Stimulated activated CD8-positive, alpha-beta memory T cell treated with anti-CD3 and anti-CD28 coated beads, Interleukin-4, amount 100 ng/mL, for 24 hours (primary cell): ENCODE data around the gene BICRAL.
"Not testable (repeated sequence)": the region's sequence is repeated elsewhere in the genome, so short reads cannot be mapped to it uniquely, and the experiment has no call there.

ENCODE experiments used
- DNase-seq: peaks from one replicate; pipeline ENCODE4 v3.0.0-alpha.2; 2020; ENCODE audit warnings: low read depth

Gene BICRAL

DNA sequence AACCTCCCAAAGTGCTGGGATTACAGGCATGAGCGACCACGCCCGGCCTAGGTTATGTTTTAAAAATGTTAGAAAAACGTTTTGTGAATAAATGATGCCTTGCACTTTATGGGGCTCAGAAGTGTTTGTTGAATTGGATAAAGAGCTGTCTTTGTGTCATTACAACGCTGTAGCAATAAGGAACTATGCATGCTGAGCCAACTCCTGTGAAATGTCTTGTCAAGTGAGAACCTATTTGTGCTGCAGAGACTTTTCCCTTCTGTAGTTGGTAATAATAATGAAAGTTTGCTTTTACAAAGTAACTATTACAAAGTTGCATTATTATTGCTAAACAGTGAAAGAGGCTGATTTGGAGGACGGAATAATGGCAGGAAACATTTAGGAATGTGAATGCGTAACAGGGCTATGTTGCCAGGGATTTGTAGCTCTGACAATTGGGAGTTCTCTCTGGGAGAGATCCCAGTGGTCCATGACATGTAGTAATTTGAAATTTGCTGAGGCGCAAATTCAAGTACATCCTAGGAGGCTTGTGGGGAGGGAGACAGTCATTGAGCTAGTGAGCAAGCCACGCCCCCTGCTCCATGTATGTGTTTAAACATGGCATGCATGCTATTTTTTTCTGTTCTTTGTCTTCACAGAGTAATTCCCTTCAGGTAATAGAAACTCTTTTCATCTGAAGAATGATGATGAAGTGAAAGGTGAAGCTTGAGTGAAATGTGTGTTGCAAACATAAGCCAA, 16.8 kb upstream of the BICRAL start:
- DNase-seq = no peak

DNA sequence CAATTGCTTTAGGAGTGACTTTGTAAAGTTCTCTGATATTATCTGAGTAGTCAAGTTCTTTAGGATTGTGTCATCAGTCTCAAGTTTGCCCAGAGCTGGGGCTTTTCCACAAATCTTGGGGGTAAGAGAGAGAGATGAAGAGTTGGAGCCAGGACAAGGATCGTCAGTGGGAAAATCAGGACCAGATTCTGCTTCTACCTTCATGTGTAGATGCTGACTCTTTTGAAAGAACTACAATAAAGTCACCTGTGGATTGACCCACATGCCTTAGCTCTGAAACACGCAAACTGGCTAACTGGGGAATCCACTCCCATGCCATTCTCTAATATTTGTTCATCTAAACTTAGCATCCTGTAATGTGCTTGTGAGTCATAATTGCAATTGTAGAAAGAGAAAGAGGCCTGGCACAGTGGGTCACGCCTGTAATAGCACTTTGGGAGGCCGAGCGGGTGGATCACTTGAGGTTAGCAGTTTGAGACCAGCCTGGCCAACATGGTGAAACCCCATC, 15.6 kb upstream of the BICRAL start:
- no peak for DNase-seq

DNA sequence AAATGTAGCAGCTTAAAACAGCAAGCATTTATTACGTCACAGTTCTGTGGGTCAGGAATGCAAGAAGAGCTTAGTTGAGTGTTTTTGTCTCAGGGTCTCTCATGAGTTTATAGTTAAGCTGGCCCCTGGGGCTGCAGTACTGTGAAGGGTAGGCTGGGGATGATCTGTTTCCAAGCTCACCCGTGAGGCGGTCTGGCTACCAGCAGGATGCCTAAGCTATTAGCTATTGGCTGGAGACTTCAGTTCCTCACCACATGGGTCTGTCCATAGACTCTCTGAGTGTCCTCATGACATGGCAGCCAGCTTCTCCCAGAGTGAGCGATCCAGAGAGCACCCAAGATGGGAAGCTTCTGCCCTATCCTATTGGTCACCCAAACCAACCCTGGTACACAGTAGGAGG, 12.8 kb upstream of the BICRAL start:
- no peak for DNase-seq

DNA sequence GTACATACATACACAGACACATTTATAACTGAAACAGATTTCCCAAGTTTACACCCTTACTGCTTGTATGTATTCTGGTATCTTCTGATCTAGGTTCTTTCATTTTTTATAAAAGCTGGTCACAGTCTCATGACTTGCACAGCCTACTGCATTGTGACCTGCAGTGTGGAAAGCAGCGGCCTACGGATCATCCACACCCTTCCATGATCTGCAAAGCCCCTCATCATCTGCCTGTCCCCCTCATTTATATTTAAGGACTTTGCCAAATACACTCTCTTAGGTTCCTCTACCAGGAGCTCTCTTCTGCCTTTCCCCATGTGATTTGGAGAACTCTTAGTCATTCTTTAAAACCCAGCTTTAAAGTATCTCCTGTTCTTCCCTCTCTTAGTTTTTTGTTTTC, 12.0 kb upstream of the BICRAL start:
- no peak for DNase-seq

DNA sequence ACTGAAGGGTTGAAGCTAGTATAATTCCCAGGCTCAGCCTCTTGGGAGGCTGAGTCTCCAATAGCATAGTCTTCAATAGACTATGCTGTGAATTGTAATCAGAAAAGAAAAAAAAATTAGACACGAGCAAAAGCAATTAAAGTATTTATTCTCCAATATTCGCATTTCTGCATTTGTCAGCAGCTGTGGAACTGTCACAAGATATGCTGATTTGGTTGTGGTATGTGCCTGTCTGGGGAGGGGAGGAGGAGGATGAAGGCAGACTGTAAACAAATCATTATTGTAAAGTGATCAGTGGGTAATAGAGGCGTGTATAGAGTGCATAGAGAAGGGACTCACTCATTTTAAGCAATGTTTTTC, 10.1 kb upstream of the BICRAL start:
- no peak for DNase-seq

DNA sequence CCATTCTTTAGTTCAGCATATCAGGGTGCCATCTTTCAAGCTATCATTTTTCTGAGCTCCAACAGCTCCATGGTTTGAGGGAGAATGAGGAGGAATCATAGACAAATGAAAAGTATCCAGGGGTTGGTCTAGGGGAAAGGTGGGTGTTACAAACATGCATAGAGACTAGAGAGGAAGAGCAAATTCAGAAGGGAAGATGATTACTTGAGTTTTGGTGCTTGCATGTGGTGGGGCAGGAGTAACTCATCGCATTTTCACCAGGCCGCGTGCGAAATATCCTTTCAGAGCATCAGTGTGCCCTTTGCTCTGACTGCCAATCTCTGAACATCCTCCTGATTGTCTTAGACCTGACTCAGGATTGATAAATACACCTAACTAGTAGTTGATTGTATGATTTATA, 7.7 kb upstream of the BICRAL start:
- no peak for DNase-seq

DNA sequence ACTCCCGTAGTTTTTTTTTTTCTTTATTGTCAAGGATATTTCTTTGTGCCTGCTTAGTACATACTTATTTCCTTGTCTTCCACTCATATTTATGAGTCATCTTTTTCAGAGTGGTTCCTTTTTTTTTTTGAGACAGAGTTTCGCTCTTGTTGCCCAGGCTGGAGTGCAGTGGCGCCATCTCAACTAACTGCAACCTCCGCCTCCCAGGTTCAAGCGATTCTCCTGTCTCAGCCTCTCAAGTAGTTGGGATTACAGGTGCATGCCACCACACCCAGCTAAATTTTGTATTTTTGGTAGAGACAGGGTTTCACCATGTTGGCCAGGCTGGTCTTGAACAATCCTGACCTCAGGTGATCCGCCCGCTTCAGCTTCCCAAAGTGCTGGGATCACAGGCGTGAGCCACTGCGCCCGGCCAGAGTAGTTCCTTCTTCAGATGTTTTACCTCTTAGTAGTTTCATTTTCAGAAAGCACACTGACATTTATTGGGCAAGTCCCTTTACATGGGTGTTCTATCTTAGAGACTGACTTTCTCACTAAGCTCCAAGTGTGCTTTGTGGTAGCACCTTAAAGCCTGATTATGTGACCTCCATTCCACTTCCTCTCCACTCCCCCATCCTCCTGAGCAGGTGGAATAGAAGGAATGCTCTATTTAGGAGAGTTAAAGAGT, 6.9 kb upstream of the BICRAL start:
- not testable (repeated sequence) for DNase-seq

DNA sequence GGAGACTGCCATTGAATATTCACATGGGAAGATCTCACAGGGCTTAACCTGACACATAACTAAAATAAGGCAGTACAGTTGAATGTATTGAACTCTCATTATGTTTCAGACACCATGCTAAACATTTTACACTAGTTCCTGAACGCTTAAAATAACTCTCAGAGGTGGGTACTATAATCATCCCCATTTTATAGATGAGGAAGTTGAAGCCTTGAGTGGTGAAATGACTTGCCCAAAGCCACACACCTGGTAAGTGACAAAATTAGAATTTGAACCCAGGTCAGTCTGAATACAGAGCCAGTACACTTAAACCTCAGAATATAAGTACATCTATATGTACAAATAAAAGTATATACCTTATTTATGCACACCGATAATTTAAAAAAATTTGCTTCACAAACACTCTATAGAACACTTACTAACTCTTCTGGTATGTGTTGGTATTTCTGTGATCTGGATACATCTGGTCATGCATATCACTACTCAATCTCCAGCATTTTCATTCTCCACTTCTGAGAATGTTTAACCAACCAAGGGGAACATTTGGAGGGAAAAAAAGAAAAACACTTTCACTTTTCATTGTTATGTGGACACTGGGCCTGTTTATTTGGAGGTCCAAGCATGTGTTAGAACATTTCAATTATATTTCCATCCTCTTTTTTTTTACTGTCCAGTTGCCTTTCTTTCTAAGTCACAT, 4.6 kb upstream of the BICRAL start:
- DNase-seq = no peak

DNA sequence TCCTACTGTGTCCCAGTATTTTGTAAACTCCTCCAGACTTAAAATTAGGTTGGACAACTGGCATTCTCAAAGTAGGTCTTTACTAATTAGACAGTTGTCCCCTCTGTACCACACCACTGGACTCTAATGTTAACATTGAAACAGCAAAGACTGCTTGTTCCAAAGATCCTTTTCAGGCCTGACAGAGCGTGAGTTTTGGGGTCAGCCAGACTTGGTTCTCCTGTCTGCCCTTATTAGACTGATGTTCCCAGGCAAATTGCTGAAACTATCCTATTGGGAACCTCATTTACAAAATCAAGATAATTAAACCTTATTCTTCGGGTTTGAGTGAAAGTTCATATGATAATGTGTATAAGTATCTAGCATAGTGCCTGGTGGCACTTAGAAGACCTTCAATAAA, 3.7 kb upstream of the BICRAL start:
- no peak for DNase-seq

DNA sequence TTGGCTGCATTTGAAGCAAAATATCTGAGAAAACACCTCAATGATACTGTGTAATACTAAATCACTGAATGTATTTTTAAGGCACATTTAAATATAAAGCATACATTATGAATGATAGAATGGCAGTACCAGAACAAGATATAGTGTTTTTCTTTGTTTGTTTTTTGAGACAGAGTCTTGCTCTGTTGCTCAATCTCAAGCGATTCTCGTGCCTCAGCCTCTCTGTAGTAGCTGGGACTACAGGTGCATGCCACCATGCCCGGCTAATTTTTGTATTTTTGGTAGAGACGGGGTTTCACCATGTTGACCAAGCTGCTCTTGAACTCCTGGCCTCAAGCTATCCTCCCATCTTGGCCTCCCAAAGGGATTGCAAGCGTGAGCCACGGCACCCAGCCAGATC, 2.3 kb upstream of the BICRAL start:
- DNase-seq = no peak

DNA sequence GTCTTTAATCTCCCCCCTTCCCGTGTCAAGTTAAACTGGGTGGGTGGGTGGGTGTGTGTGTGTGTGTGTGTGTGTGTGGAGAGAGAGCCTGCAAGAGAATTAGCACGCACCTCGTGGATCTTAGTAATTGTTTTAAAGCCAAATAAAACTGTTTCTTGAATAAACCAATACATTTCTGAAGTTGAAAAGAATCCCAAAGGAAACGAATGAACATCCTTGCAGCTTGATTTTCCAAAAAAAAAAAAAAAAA, 381 bp upstream of the BICRAL start:
- DNase-seq = no peak

DNA sequence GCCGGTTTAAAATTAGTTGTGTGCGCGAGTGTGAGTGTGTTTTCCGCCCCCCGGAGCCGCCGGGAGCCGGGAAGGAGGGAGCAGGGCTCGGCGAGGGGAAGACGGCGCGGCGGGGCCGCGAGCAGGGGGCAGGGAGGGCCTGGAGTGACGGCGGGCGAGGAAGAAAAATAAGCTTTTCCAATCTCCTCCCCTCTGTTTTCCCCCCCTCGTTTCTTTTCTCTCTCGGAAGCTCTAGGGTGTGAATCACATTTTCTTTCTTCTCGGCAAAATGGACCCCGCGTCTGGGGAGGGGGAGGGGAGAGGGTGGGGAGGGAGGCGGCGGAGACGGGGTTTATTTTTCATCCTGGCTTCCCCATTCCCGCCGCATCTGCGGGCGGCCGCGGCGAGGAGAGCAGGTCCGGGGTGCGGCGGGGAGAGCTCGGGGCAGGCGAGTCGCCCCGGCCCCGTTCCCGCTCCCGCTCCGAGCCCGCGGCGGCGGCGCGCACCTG, 881 bp downstream of the BICRAL start:
- DNase-seq = peak; percentile 54

DNA sequence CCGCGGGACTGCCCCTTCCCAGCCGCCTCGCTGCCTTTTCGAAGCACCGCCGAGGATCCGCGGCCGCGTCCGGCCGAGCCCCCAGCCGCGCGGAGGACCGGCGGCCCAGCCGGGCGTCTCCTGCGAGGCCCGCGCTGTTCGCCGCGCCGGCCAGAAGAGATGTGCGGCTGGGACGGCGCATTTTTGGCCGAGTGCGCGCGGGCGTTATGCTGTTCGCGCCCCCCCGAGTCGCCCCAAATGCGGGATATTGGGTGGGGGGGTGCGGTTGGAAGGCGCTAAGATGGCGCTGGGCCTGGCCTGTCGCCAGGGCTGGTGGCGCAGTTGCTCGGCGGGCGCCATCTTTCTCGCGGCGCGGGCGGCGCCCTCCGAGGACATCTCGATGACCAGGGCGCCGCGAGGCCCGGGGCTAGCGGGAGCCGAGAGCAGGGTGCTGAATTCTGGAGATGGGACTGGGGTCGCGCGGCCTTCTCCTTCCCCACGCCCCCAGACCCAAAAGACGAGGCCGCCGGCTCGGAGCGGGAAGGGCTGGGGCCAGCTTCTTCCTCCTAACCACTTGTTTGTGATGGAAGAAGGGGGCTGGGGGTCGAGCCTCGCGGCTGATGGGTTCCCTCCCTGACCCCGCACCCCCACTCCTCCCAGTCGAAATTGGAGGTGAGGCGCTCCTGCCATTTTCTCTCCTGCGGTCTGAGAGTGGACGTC, 1.5 kb downstream of the BICRAL start:
- DNase-seq = peak; percentile 60

DNA sequence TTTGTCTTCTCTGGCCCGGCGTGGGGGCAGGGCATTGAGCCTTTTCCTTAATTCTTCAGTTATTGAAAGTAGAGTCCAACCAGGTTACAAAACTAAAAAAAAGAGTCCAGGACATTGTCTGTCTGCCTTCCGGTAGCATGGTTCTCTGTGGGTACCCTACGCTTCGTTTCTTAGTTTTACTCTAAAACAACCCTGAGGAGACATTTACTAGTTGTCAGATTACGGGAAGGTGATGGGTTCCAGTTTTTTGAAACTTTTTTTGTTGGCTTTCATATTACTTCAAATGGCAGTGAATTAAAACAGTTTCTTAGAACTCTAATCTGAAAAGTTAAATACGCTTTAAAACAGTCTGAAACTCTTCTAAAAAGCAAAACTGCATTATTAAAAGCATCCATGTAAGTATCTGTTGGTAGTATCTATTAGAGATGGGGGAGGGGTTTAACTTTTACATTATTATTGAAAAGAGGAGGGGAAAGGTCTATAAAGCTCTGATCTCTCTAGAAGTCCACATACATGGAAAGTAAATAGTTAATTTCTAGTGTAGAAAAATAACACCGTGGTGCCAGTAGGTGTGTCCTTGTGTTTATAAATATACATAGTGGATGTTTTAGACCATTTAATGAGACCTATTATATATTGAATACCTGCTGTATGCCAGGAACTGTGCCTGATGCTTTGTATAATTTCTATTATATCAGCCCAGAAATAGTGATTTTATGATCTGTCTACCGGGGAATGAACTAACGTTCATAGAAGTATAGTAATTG, 2.2 kb downstream of the BICRAL start:
- DNase-seq = no peak

DNA sequence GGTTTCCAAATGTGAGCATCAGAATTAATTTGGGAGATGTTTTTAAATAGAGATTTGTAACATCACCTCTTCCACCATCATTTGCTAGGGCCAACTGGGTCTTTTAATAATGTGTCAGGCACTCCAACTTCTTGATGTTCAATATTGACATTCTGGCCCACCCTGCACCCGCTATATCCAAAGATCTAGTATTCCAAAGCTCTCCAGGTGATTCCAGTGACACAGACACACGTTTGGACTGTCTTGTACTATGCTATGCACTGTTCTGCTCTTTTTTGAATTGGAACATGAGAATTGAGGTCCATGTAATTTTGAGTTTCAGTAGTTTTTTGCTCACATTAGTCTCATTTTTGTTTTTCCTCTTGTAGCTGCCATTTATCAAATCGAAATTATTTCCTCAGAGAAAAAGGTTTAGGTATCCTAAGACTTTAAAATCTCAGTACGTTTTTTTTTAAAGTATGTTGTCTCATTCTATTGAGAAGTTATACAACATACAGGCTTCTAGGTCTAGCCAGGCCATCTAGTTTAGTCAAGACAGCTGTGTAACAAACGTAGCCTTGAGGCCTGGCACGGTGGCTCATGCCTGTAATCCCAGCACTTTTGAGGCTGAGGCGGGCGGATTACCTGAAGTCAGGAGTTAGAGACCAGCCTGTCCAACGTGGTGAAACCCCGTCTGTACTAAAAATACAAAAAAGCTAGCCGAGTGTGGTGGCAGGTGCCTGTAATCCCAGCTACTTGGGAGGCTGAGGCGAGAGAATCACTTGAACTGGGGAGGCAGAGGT, 3.1 kb downstream of the BICRAL start:
- no peak for DNase-seq

DNA sequence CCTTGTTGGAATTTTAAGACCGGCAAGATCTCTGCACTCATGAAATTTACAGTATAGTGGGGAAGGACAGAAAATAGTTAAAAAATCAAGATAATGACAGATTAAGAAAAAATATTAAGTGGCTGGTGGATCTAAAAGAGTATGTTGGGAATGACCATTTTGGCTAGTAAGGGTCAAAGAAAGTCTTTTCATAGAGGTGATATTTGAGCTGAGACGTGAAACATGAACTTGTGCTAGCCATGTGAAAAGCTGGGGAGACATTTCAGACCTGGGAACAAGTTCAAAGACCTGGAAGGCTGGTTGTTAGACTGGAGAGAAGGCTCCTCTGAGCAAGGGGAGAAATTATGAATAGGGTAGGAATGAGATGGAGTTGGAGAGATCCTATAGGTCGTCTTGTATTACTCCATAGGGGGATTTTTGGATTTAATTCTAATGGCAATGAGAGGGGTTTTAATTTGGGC, 4.7 kb downstream of the BICRAL start:
- no peak for DNase-seq

DNA sequence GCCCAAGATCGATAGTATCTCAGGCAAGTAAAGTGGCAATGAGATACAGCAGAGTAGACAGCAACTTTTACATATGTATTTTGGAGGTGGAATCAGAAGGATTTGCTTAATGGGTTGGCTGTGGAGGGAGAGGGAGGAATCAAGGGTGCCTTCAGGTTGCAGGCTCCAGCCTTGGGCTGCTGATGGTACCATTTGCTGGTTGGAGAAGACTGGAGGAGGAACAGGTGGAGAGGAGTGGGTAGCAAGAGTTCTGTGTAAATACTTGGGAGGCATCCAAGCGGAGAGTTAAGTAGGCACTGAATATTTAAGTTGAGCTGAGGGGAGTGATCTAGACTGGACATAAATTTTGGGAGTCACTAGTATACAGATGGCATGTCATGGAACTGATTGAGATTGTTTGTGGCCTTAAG, 5.2 kb downstream of the BICRAL start:
- DNase-seq = no peak

DNA sequence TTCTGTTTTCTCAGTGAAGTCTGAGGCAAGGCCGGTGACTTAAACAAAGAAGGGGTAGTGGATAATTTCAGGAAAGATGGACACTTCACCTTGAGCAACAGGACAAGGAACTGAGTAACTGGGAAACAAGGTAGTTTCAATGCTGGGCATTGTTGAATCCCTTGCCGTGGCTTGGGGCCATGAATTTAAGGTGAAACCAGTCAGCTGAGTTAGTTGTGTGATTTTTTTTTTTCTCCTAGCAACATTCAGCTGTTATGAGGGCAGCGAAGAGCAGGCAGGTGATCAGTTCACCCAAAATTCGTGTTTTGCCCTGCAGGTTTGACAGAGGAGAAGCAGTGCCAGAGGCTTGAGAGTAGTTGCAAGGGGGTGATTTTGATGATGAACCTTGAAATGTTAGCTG, 6.8 kb downstream of the BICRAL start:
- DNase-seq = no peak

DNA sequence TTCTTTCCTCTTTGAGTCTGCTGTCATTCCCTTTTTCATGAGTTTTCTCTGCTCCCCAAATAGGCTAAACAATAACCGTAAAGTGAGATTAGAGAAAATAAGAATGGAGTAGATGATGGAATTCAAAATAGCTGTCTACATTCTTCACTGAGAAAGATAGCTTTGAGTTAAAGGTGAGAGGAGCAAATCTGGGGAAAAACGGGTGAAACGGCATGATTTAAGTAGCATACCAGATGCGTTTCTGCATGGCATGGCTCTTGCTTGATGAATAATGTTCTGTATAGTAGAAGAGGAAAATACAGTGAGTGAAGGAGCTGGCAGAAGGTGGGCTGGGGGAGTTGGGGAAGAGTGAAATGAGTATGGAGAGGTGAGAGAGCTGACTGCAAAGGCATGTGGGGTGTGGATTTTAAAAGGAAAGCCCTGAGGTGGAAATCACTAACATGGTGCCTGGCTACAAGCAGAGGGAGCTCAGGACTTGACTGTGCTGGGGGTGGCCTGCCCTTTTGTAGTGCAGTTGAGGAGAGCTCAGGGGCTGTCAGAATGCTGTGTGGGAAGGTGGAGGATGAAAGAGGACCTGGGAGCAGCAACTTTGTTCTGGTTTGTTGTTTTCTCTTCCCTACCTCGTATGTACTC, 8.8 kb downstream of the BICRAL start:
- DNase-seq = no peak

DNA sequence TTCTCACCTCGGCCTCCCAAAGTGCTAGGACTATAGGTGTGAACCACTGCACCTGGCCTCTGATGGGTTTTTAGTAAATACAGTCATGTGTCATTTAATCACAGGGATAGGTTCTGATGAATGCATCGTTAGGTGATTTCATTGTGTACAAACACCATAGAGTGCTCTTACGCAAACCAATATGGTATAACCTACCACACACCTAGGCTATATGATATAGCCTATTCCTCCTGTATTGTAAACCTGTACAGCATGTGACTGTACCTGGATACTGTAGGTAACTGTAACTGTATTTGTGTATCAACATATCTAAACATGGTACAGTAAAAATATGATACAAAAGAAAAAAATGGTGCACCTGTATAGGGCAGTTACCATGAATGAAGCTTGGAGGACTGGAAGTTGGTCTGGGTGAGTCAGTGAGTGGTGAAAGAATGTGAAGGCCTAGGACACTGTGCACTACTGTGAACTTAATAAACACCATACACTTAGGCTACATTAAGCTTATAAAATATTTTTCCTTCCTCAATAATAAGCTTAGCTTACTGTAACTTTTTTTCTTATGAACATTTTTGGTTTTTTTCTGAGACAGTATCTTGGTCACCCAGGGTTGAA, 10.0 kb downstream of the BICRAL start:
- DNase-seq = no peak
